ENCODE data around the gene SERINC2. TPM values are rescaled to one million over a fixed set of nuclear protein-coding genes. Genes with fewer than 3 reads are reported as not detected.

Gene SERINC2
- total RNA-seq, 1 donor from 2014 or later = 30.4 TPM

GRCh38 chr1:31394584-31395193, 18.3 kb upstream of the SERINC2 start:
- Histone ChIP-seq H3K4me2 (ENCODE audit: low read length) (peak overlapping the region; percentile 81), H3K4me3 (ENCODE audit: insufficient read depth, low read depth, low read length) (peak overlapping the region; percentile 20), H3K27me3 (ENCODE audit: insufficient read depth, low read length) (no peaks in the 10 kb centered on the region), H2AFZ (ENCODE audit: low read depth, low read length) (peak overlapping the region; percentile 74), H3K36me3 (ENCODE audit: insufficient read depth, low read length) (no peaks in the 10 kb centered on the region), H3K79me2 (ENCODE audit: insufficient read depth, low read length) (no peaks in the 10 kb centered on the region), H3K9ac (ENCODE audit: low read length) (no peak overlapping the region), H3K9me3 (ENCODE audit: insufficient read depth, low read depth, low read length) (no peaks in the 10 kb centered on the region), H4K20me1 (ENCODE audit: insufficient read depth, low read length) (no peaks in the 10 kb centered on the region), H3K4me1 (ENCODE audit: insufficient read depth, low read length) (peaks cover 24% of the 10 kb centered on the region), H3K27ac (ENCODE audit: low read depth, low read length) (no peak overlapping the region)
- peak overlapping the region; percentile 54 for H3K4me3 Mint-ChIP-seq (ENCODE audit: unreplicated experiment)
- no peak for TF ChIP-seq EZH2 (IDR thresholded peaks at IDR 0.05; ENCODE audit: insufficient read depth, low read length)
- peak; percentile 64 for TF ChIP-seq CTCF (IDR thresholded peaks at IDR 0.05; ENCODE audit: insufficient read depth, low read depth, low read length)
- H3K27ac Mint-ChIP-seq (ENCODE audit: unreplicated experiment) = no peak overlapping the region
- DNase-seq (ENCODE audit: low read depth) (peak; percentile 39), FAIRE-seq (no peak)
- peaks cover 14% of the 10 kb centered on the region for H3K27me3 Mint-ChIP-seq (ENCODE audit: low read depth, unreplicated experiment)
- peaks cover 10% of the 10 kb centered on the region for H3K4me1 Mint-ChIP-seq (ENCODE audit: low read depth, unreplicated experiment)
- H3K9me3 Mint-ChIP-seq (ENCODE audit: unreplicated experiment) = peaks cover 2% of the 10 kb centered on the region
- H3K36me3 Mint-ChIP-seq (ENCODE audit: low read depth, unreplicated experiment) = no peaks in the 10 kb centered on the region

GRCh38 chr1:31396633-31397351, 16.2 kb upstream of the SERINC2 start:
- FAIRE-seq (peak; percentile 52), DNase-seq (ENCODE audit: low read depth) (peak; percentile 86)
- Mint-ChIP-seq H3K9me3 (ENCODE audit: unreplicated experiment) (peaks cover 2% of the 10 kb centered on the region), H3K27me3 (ENCODE audit: low read depth, unreplicated experiment) (peaks cover 18% of the 10 kb centered on the region), H3K4me3 (ENCODE audit: unreplicated experiment) (no peak overlapping the region), H3K4me1 (ENCODE audit: low read depth, unreplicated experiment) (peaks cover 10% of the 10 kb centered on the region), H3K36me3 (ENCODE audit: low read depth, unreplicated experiment) (no peaks in the 10 kb centered on the region), H3K27ac (ENCODE audit: unreplicated experiment) (no peak overlapping the region)
- Histone ChIP-seq H3K4me1 (ENCODE audit: insufficient read depth, low read length) (peaks cover 24% of the 10 kb centered on the region), H3K27ac (ENCODE audit: low read depth, low read length) (no peak overlapping the region), H2AFZ (ENCODE audit: low read depth, low read length) (no peak overlapping the region), H4K20me1 (ENCODE audit: insufficient read depth, low read length) (no peaks in the 10 kb centered on the region), H3K27me3 (ENCODE audit: insufficient read depth, low read length) (no peaks in the 10 kb centered on the region), H3K36me3 (ENCODE audit: insufficient read depth, low read length) (no peaks in the 10 kb centered on the region), H3K4me3 (ENCODE audit: insufficient read depth, low read depth, low read length) (no peak overlapping the region), H3K79me2 (ENCODE audit: insufficient read depth, low read length) (no peaks in the 10 kb centered on the region), H3K4me2 (ENCODE audit: low read length) (peak overlapping the region; percentile 42), H3K9ac (ENCODE audit: low read length) (no peak overlapping the region), H3K9me3 (ENCODE audit: insufficient read depth, low read depth, low read length) (no peaks in the 10 kb centered on the region)
- TF ChIP-seq EZH2 (IDR thresholded peaks at IDR 0.05; ENCODE audit: insufficient read depth, low read length) (no peak), CTCF (IDR thresholded peaks at IDR 0.05; ENCODE audit: insufficient read depth, low read depth, low read length) (peak; percentile 19)

Data from astrocyte (in vitro differentiated cells and primary cell).